Measurements from ENCODE around the gene ADGRL1.
A peak's percentile ranks its signal among the peaks of the same experiment; 100 is the strongest.
"Not testable (repeated sequence)": the region's sequence is repeated elsewhere in the genome, so short reads cannot be mapped to it uniquely, and the experiment has no call there.

ADGRL1 gene

GRCh38 chr19:14158276-14159023 is 47.5 kb downstream of the ADGRL1 start:
- no peak for DNase-seq

- DNase-seq, result no peak
Measured at GRCh38 chr19:14156971-14157717, 48.8 kb downstream of the ADGRL1 start.

- no peak for DNase-seq
Measured at GRCh38 chr19:14156122-14156521, 49.8 kb downstream of the ADGRL1 start.

DNA sequence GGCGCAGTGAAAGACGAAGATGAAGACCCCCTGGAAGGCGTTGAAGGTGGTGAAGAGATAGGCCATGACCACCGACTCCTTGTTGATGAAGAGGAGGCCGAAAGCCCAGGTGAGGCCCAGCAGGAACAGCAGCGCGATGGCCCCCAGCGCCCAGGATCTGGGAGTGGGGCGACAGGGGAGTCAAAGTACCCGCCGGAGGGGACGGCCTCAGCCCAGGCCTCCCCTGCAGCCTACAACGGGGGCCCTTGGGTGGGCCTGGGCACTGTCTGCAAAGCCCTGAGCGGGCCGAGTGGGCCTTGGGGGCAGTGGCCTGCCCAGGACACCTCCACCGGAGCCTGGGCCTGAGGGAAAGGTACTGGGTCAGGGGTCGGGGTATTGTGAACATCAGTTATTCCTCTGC is 50.6 kb downstream of the ADGRL1 start:
- DNase-seq, result no peak

DNA sequence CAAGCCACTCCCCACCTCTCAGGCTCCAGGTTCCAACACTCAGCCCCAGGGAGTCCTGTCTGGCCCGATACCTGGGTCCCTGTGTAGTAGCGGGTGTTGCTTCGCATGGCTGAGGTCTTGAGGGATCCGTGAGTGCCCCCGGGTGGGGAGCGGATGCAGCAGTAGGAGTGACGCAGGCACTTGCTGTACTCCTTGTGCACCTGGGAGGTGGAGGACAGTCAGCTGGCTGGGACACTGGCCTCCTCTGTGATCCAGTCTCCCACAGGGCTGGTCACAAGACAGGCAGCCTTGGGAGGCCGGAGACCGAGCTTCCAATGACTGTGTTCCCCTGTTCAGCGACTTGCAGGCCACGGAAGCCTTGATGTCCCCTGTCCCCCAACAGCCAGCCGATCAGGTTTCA is 53.3 kb downstream of the ADGRL1 start:
- no peak for DNase-seq

DNA sequence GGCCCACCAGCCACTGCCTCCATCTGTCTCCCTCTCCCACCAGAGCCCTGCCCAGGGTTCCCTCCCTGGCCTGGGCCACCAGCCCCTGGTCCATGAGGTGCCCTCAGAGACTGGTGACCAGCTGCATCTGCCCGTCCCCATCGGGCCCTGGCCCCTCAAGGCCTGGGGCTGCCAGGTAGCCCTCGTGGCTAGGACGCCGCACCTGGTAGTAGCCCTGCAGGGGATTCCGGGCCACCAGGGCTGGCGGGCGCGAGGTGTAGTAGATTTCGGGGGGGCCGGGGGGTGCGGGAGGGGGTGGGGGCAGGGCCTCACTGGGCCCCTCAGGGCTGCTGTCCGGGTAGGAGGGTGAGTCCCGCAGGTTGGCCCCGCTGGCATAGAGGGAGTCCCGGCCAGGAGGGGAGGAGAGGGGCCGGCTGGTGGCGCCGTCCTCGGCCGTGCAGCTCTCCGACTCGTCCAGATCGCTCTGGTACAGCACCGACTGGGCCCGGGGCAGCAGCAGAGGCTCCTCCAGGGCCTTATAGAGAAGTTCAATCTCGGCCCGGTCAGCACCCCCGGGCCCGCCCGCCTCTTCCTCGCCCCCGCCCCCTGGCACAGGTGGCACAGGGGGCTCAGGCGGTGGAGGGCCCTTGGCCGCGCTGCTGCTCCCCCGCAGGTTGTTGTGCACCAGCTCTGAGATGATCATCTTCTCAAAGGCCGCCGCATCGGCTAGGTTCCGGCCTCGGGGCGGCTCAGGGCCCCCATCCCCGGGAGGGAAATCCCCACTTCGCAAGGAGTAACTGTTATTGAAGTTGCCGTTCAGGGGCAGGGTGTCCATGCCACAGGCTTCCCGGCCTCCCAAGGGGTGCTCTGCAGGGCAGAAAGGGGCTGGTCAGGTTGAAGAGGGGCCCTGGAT is 55.0 kb downstream of the ADGRL1 start:
- DNase-seq, result no peak

GRCh38 chr19:14150041-14150769 is 55.8 kb downstream of the ADGRL1 start:
- DNase-seq, result peak; percentile 28

DNA sequence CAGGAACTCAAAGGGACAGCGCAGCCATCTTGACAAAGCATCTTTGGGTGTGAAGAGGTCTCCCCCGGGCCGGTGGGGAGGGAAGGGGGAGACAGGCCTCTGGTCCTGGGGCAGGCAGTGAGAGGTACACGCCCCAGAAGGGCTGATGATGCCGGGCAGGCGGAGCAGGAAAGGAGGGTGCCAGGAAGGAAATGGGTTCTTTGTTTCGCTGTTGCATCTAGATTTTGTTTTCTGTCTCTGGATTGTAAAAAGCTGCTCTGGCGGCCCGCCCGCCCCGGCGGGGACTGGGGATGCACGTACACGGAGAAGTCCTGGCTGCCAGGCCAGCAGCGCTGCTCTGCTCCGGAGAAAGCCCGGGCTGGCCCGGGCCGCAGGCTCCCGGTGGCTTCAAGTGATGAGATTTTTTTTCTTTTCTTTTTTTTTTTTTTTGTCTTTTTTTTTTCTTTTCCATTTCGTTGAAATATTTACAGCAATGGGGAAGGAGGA is 56.4 kb downstream of the ADGRL1 start:
- peak; percentile 63 for DNase-seq

DNA sequence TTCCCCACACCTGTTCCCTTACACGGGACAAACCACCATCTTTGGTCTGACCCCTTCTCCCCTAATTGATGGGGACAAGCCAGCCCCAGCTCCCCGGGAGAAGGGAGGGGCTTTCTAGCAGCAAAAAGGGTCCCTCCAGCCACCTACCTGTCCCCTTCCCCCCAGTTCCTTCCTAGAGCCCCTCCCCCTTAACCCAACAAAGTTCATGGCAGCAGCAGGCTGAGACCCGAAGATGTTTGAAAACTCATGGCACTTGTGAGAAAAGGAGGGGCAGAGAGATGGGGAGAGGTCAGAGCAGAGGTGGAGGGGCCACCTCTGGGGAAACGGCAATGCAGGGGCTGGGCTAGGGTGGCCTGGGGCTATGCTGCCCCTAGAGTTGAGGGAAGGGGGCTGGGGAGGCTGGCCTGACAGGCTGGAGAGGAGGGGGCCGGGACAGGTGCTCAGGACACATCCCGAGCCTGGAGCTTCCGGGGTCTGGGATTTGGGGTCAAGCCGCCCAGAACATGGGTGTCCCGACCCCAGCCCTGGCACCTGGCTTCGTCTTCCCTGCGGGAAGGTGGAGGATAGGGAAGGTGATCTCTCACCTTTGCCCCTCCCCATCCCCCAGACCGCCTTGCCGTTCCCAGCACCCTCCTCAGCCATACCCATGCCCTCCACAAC is 57.1 kb downstream of the ADGRL1 start:
- no peak for DNase-seq

GRCh38 chr19:14147797-14148605 is 58.0 kb downstream of the ADGRL1 start:
- DNase-seq, result peak; percentile 72

DNA sequence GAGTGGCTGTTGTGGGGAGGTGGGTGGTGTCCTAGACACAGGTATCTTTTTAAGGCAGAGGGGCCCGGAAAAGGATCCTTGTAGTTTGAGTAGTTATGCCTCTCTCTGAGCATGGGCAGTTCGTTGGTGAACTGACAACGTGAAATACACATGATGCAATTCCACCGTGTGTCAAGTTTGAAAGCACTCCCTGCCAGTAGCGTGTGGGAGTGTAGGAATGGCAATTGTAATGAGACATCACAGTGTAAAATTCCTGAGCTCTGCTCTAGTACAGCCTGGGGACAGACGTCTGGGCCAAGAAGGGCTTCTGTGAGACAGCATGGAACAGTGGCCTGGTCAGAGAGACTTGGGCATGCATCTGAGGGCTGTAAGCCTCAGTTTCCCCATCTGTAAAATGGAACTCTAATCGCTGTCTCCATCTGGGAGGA is 59.2 kb downstream of the ADGRL1 start:
- no peak for DNase-seq

DNA sequence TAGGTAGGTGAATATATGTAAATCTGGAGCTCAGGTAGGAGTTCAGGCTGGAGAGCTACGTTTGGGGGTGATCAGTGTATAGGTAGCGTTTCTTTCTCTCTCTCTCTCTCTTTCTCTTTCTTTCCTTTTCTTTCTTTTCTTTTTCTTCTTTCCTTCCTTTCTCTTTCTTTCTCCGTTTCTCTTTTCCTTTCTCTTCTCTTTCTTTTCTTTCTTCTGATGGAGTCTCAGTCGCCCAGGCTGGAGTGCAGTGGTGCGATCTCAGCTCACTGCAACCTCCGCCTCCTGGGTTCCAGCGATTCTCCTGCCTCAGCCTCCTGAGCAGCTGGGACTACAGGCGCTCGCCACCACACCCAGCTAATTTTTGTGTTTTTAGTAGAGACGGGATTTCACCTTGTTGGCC is 59.8 kb downstream of the ADGRL1 start:
- DNase-seq, result not testable (repeated sequence)

DNA sequence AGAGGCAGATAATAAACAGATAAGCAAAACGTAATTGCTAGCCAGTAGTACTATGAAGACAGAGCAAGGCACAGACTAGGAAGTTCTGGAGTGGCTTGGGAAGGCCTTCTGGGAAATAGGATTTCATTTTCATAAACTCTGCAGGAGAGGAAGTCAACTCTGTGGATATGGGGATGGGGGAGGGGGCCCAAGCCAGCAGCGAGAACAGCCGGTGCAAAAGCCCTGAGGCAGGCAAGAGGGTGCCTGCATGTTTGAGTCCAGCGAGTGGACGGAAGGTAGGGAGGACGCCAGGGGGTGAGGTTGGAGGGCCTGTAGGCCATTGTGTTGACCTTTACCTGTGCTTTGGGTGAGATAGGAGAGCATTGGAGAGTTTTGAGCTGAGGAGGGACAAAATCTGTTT is 60.6 kb downstream of the ADGRL1 start:
- no peak for DNase-seq

GRCh38 chr19:14142262-14143190 is 63.4 kb downstream of the ADGRL1 start:
- DNase-seq, result no peak

DNA sequence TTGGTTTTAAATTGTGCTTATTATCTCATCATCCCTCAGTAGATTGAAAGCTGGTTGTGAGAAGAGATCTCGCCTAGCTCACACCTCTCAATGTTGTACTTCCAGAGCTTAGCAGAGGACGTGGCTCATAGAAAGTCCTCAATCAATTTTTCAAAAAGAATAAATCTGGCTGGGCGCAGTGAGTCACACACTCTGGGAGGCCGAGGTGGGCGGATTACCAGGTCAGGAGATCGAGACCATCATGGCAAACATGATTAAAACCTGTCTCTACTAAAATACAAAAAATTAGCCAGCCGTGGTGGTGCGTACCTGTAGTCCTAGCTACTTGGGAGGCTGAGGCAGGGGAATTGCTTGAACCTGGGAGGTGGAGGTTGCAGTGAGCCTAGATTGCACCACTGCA is 64.9 kb downstream of the ADGRL1 start:
- DNase-seq, result no peak

GRCh38 chr19:14139944-14140343 is 66.0 kb downstream of the ADGRL1 start:
- no peak for DNase-seq

DNA sequence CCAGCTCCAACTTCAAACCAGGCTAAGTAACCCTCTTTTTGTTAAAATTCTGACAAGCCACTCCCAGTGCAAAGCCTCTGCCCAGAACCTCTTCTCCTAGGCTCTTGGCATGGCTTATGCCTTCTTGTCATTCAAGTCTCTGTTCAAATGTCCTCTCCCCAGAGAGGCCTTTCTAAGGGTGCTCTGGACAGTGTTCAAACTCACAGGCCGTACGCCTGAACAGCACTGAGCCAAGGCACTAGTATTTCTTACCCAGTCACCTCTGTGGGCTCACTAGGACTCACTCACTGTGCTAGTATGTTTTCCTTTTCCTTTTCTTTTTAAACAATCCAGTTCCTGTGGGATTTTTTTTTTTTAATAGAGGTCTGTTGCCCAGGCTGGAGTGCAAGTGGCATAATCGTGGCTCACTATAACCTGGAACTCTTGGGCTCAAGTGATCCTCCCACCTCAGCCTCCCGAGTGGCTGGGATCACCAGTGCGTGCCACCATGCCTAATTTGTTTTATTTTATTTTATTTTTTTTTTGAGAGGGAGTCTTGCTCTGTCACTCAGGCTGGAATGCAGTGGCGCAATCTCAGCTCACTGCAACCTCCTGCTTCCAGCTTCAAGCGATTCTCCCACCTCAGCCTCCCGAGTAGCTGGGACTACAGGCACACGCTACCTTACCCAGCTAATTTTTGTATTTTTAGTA is 67.2 kb downstream of the ADGRL1 start:
- no peak for DNase-seq

GRCh38 chr19:14136509-14137281 is 69.3 kb downstream of the ADGRL1 start, which contains the start of gene ASF1B:
ASF1B (minus strand) TSS chr19:14136589; CDS start chr19:14136456, 133 bp downstream.
- peak; percentile 97 for DNase-seq
